Spleen (tissue), 11 donors: ENCODE results near the gene NPIPB8. TPM values are rescaled to one million over a fixed set of nuclear protein-coding genes. Genes with fewer than 3 reads are reported as not detected.
"Not testable (repeated sequence)": the region's sequence is repeated elsewhere in the genome, so short reads cannot be mapped to it uniquely, and the experiment has no call there.

Experiments
- DNase-seq: peaks from one replicate; pipeline ENCODE4 v3.0.0-alpha.2; 2020
- H3K27ac ChIP-seq, 8 donors: fragments of 200-600 bp; sonication (generic) in 7 of 8; 1 replicate in 4 of 8; 2 replicates in 4 of 8; pipeline versions ENCODE4 v1.5.0 to v1.8.0; 2016 to 2021; ENCODE audit warnings: inconsistent platforms in 4 of 8, mild to moderate bottlenecking in 4 of 8, moderate library complexity in 1 of 8
- H3K27me3 ChIP-seq, 7 donors: fragments of 200-600 bp; sonication (generic) in 6 of 7; replicated peaks in 1 of 7; 1 replicate in 4 of 7; 2 replicates in 3 of 7; pipeline versions ENCODE4 v1.5.0 to v1.8.0; 2016 to 2021; ENCODE audit warnings: inconsistent platforms in 3 of 7, mild to moderate bottlenecking in 1 of 7
- H3K36me3 ChIP-seq, 6 donors: fragments of 200-600 bp; sonication (generic) in 5 of 6; 1 replicate in 4 of 6; 2 replicates in 2 of 6; pipeline versions ENCODE4 v1.5.0 to v1.8.0; 2016 to 2021; ENCODE audit warnings: inconsistent platforms in 2 of 6
- H3K4me1 ChIP-seq, 6 donors: fragments of 200-600 bp; sonication (generic) in 5 of 6; 1 replicate in 3 of 6; 2 replicates in 3 of 6; pipeline versions ENCODE4 v1.5.0 to v1.8.0; 2016 to 2021; ENCODE audit warnings: inconsistent platforms in 3 of 6
- H3K4me3 ChIP-seq, 8 donors: fragments of 200-600 bp; sonication (generic) in 7 of 8; 1 replicate in 4 of 8; 2 replicates in 4 of 8; pipeline versions ENCODE4 v1.5.0 to v1.8.0; 2016 to 2021; ENCODE audit warnings: inconsistent platforms in 4 of 8, mild to moderate bottlenecking in 4 of 8, moderate library complexity in 2 of 8
- H3K9me3 ChIP-seq, 8 donors: fragments of 200-600 bp; sonication (generic) in 7 of 8; 1 replicate in 4 of 8; 2 replicates in 4 of 8; pipeline versions ENCODE4 v1.5.0 to v1.8.0; 2016 to 2021; ENCODE audit warnings: inconsistent platforms in 4 of 8
- POLR2A ChIP-seq, 3 donors: fragments of 450-650 bp; IDR thresholded peaks; one replicate each; pipeline ENCODE4 v1.5.1; 2017; ENCODE audit warnings: antibody characterized with exemption in 3 of 3, mild to moderate bottlenecking in 1 of 3
- POLR2AphosphoS5 ChIP-seq, 3 donors: sonication (generic); formaldehyde crosslinking; IDR thresholded peaks; one replicate each; pipeline ENCODE4 v1.5.1; 2017; ENCODE audit warnings: antibody characterized with exemption in 3 of 3
- WGBS, 5 donors: extraction: QIAGEN DNeasy Blood & Tissue Kit in 3 of 5; methylation state at CpG; one replicate each; pipeline versions ENCODE4 v1.1.5 to v1.1.7; 2013 to 2018; 5-methylcytosine and 5-hydroxymethylcytosine counted together
- intact Hi-C: fragments of 100-400 bp; cut with DNase I; formaldehyde crosslinking; loops from one replicate; pipeline ENCODE4 v1.15.0; 2023; ENCODE audit warnings: low total_unique reads
- polyA plus RNA-seq, 3 donors: library from polyadenylated mRNA; stranded (reverse); fragments of 200-250 nt; gene quantifications; one replicate each; pipeline ENCODE4 v1.2.1, GENCODE V29; 2013
- total RNA-seq, 7 donors: library from RNA; depleted of rRNA in 3 of 7; stranded (reverse); fragments of >200 nt in 3 of 7; fragmentation: NEBNext Ultra II Directional in 4 of 7; extraction: Animal tissue kit (Norgen Biotek cat#: 25700) in 4 of 7; gene quantifications; one replicate each; pipeline versions ENCODE4 v1.1.0 to v1.2.1, GENCODE V29; 2016 to 2021
- TF ChIP-seq, protein P1 (sequence below), 11 experiments: fragments of 200-600 bp in 7 of 11; fragments of 450-650 bp in 4 of 11; sonication (generic) in 4 of 11; IDR thresholded peaks in 8 of 11; conservative IDR thresholded peaks in 3 of 11; 1 replicate in 7 of 11; 2 replicates in 4 of 11; pipeline versions ENCODE4 v1.4.0 to v1.8.0; 2016 to 2021; ENCODE audit warnings: antibody characterized with exemption in 11 of 11, inconsistent platforms in 4 of 11, mild to moderate bottlenecking in 1 of 11
- donor health status: healthy with polysubstance abuse.
- donor health status: DM: no; HTN: no; CAD: no; lungs with moderate emphysema.
- donor health status: DM: no; HTN: no; CAD: no.
- donor health status: Bipolar disorder and iron deficiency.
- donor health status: healthy.
- donor health status: DM: no; HTN: no; CAD: no.
- donor health status: DM: yes; HTN: yes; CAD: no.

Gene NPIPB8
- total and polyA plus RNA-seq, 10 donors: 0.32 to 2.4 (median 0.82) TPM; not detected in 4

DNA sequence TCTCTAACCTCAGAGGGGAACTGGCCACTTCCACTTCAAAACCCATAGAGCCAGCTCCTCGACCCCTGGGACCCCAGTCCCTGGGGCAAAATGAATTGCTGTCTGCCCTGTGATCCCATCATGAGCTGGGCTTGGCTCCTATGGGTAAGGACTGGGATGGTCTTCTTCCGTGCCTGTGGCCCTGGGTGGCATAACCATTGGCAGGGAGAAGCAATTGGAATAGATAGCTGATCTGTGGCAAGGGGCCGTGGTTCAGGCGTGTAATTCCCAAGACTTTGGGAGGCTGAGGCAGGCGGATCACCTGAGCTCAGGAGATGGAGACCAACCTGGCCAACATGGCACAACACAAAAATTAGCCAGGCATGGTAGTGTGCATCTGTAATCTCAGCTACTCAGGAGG is 45.4 kb upstream of the NPIPB8 start:
- no peak for DNase-seq
- H3K36me3 ChIP-seq: peaks cover 0 to 58% (median 40%) of the 10 kb centered on the region in 6 donors
- intact Hi-C loops: no loop called here
- no peaks in the 10 kb centered on the region for H3K9me3 ChIP-seq
- H3K27ac ChIP-seq: no peak overlapping the region
- H3K4me3 ChIP-seq: no peak overlapping the region
- TF ChIP-seq POLR2A (IDR thresholded peaks at IDR 0.05) (no peak), POLR2AphosphoS5 (IDR thresholded peaks at IDR 0.05) (no peak)
- TF ChIP-seq, protein P1, sequence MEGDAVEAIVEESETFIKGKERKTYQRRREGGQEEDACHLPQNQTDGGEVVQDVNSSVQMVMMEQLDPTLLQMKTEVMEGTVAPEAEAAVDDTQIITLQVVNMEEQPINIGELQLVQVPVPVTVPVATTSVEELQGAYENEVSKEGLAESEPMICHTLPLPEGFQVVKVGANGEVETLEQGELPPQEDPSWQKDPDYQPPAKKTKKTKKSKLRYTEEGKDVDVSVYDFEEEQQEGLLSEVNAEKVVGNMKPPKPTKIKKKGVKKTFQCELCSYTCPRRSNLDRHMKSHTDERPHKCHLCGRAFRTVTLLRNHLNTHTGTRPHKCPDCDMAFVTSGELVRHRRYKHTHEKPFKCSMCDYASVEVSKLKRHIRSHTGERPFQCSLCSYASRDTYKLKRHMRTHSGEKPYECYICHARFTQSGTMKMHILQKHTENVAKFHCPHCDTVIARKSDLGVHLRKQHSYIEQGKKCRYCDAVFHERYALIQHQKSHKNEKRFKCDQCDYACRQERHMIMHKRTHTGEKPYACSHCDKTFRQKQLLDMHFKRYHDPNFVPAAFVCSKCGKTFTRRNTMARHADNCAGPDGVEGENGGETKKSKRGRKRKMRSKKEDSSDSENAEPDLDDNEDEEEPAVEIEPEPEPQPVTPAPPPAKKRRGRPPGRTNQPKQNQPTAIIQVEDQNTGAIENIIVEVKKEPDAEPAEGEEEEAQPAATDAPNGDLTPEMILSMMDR (IDR thresholded peaks at IDR 0.05 in 8 of 11, conservative IDR thresholded peaks at IDR 0.05 in 3 of 11): no peak
- WGBS, 5 donors: 92 to 96% (median 93%) methylated on average over 5 of the region's 5 CpGs
- peaks cover 0 to 8% (median 0%) of the 10 kb centered on the region in 6 donors for H3K4me1 ChIP-seq
- no peaks in the 10 kb centered on the region for H3K27me3 ChIP-seq

DNA sequence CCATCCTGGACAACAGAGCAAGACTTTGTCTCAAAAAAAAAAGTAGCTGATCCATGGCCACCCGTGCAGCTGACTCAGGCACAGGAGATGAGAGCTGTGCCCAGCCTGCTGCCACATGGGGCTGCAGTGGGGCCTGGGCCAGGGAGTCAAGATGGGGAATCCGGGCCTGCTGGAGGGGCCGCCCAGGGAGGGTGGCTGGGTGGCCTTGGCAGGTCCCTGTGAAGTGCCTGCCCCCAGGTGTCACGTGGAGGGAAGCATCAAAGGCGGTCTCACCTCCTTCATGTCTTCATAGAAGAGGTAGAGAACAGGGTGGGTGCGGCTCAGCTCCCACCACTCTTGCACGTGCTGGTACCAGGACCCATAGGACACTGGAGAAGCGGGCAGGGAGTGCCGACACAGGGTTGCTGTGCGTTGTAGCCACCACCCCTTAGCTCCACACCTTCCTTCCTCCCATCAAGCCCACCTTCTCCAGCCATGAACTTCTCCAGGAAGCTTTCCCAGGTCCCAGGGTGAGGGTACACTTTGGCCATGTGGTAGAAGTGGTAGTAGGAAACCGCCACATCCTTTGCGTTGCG is 44.8 kb upstream of the NPIPB8 start:
- H3K9me3 ChIP-seq: no peaks in the 10 kb centered on the region
- peaks cover 0 to 52% (median 36%) of the 10 kb centered on the region in 6 donors for H3K36me3 ChIP-seq
- TF ChIP-seq, protein P1 (IDR thresholded peaks at IDR 0.05 in 8 of 11, conservative IDR thresholded peaks at IDR 0.05 in 3 of 11): no peak
- TF ChIP-seq POLR2A (IDR thresholded peaks at IDR 0.05) (no peak), POLR2AphosphoS5 (IDR thresholded peaks at IDR 0.05) (peak in 1 of 3 donors; percentile 46)
- DNase-seq: peak; percentile 60
- WGBS, 5 donors: 85 to 93% (median 89%) methylated on average over 8 to 13 of the region's 13 CpGs
- no peak overlapping the region for H3K4me3 ChIP-seq
- peaks cover 0 to 4% (median 0%) of the 10 kb centered on the region in 7 donors for H3K27me3 ChIP-seq
- intact Hi-C loops: no loop called here
- no peak overlapping the region for H3K27ac ChIP-seq
- H3K4me1 ChIP-seq: peaks cover 0 to 13% (median 2%) of the 10 kb centered on the region in 6 donors

DNA sequence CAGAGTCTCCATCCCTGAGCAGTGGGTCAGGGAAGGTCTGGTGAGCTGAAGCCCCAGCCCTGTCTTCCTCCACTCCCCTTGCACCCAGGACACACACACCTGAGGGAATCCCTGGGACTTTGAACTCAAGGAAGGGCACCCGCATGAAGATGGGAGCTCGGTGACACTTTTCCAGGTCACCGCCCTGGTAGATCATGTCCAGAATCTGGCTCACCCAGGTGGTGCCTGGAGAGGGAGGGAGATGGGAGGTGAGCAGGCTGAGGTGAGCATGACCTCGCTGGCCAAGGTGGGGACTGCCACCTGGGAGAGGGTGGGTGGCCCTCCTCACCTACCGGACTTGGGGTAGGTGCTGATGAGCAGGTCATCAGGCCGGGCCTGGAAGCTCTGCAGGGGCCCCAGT is 42.4 kb upstream of the NPIPB8 start:
- Histone ChIP-seq H3K36me3 (peaks cover 0 to 28% (median 13%) of the 10 kb centered on the region in 6 donors), H3K4me1 (peaks cover 0 to 15% (median 2%) of the 10 kb centered on the region in 6 donors)
- H3K27me3 ChIP-seq, H3K4me3 ChIP-seq, H3K9me3 ChIP-seq, intact Hi-C loops, H3K27ac ChIP-seq: not testable (repeated sequence)
- peak; percentile 39 for DNase-seq
- WGBS, 5 donors: 98 to 100% (median 98%) methylated on average over 1 to 6 of the region's 6 CpGs

DNA sequence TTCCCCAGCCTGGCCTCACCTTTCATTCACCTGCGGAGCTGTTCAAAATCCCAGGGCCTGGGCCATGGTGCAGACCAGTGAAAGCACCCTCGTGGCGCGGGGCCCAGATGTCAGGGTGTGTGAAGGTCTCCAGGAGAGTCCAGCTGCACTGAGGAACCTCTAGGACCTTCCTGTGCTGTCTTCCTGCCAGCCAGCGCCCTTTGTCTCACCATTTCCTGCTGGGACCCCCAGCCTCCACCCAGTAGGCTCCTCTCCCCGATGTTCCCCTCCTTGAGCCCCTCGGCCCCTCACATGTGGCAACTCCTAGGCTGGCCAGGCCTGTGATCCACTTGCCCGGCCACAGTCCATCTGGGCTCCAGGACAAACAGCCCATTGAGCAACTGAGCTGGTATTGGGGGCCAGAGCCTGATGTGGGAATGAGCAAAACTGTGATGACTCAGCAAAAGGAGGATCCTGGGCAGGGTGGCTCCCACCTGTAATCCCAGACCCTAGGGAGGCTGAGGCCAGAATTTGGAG is 41.7 kb upstream of the NPIPB8 start:
- peak; percentile 32 for DNase-seq
- TF ChIP-seq, protein P1 (IDR thresholded peaks at IDR 0.05 in 8 of 11, conservative IDR thresholded peaks at IDR 0.05 in 3 of 11): no peak
- TF ChIP-seq POLR2A (IDR thresholded peaks at IDR 0.05) (no peak), POLR2AphosphoS5 (IDR thresholded peaks at IDR 0.05) (no peak)
- H3K27ac ChIP-seq: peak overlapping the region in 5 of 8 donors; percentile 32 to 59 (median 48)
- H3K9me3 ChIP-seq: no peaks in the 10 kb centered on the region
- H3K4me3 ChIP-seq: peak overlapping the region in 1 of 8 donors; percentile 14
- H3K4me1 ChIP-seq: peaks cover 0 to 15% (median 2%) of the 10 kb centered on the region in 6 donors
- intact Hi-C loops: no loop called here
- H3K27me3 ChIP-seq: peaks cover 0 to 4% (median 0%) of the 10 kb centered on the region in 7 donors
- WGBS, 5 donors: 40 to 86% (median 69%) methylated on average over 2 to 8 of the region's 8 CpGs
- H3K36me3 ChIP-seq: peaks cover 0 to 21% (median 5%) of the 10 kb centered on the region in 6 donors
